Keratinocyte (primary cell): ENCODE measurements around the gene IGF1. TPM values are rescaled to one million over a fixed set of nuclear protein-coding genes. Genes with fewer than 3 reads are reported as not detected.

Source experiments
- DNase-seq: peaks from one replicate; pipeline ENCODE4 v3.0.0-alpha.2; 2011; ENCODE audit warnings: low read depth, missing footprints, low spot score
- FAIRE-seq: peaks from 2 replicates; lab custom pipeline; 2011; peaks lifted over from hg19 to GRCh38; lab: Jason Lieb, UNC
- H2AFZ ChIP-seq: 2 replicates; pipeline ENCODE4 v1.6.0; 2012; ENCODE audit warnings: low read length, control low read depth, inconsistent platforms; ENCODE audit not compliant: control insufficient read depth
- H3K27ac ChIP-seq: 2 replicates; pipeline ENCODE4 v1.5.1; 2011; ENCODE audit warnings: low read length; ENCODE audit not compliant: control insufficient read depth, insufficient read depth
- H3K27me3 ChIP-seq: 3 replicates; pipeline ENCODE4 v1.6.0; 2011; ENCODE audit warnings: low read length; ENCODE audit not compliant: control insufficient read depth, insufficient read depth; ENCODE audit errors: extremely low read depth
- H3K36me3 ChIP-seq, 2 experiments: 2 replicates in 1 of 2; 3 replicates in 1 of 2; pipeline ENCODE4 v1.5.1; 2011; ENCODE audit warnings: low read length in 2 of 2, mild to moderate bottlenecking in 1 of 2; ENCODE audit not compliant: control insufficient read depth in 2 of 2, insufficient read depth in 2 of 2; ENCODE audit errors: extremely low read depth in 1 of 2
- H3K4me1 ChIP-seq: 3 replicates; pipeline ENCODE4 v1.5.1; 2011; ENCODE audit warnings: low read length; ENCODE audit not compliant: control insufficient read depth, insufficient read depth; ENCODE audit errors: extremely low read depth
- H3K4me2 ChIP-seq: 3 replicates; pipeline ENCODE4 v1.6.0; 2011; ENCODE audit warnings: low read depth, low read length; ENCODE audit not compliant: control insufficient read depth, insufficient read depth; ENCODE audit errors: extremely low read depth
- H3K4me3 ChIP-seq, 3 experiments: fragments of 200-600 bp in 1 of 3; sonication (generic) in 1 of 3; 2 replicates in 2 of 3; 3 replicates in 1 of 3; pipeline ENCODE4 v1.5.1; 2011 to 2016; ENCODE audit warnings: low read length in 3 of 3, mild to moderate bottlenecking in 3 of 3, control low read depth in 2 of 3, inconsistent platforms in 1 of 3, low read depth in 1 of 3, mixed read lengths in 1 of 3, mixed run types in 1 of 3, moderate library complexity in 1 of 3; ENCODE audit not compliant: control insufficient read depth in 2 of 3, insufficient read depth in 2 of 3; ENCODE audit errors: extremely low read depth in 1 of 3
- H3K79me2 ChIP-seq: 2 replicates; pipeline ENCODE4 v1.6.0; 2012; ENCODE audit warnings: low read length; ENCODE audit not compliant: control insufficient read depth, insufficient read depth
- H3K9ac ChIP-seq: 3 replicates; pipeline ENCODE4 v1.6.0; 2011; ENCODE audit warnings: low read length; ENCODE audit not compliant: control insufficient read depth, insufficient read depth; ENCODE audit errors: extremely low read depth
- H3K9me1 ChIP-seq: 3 replicates; pipeline ENCODE4 v1.6.0; 2011; ENCODE audit warnings: low read length; ENCODE audit not compliant: control insufficient read depth, insufficient read depth; ENCODE audit errors: extremely low read depth
- H3K9me3 ChIP-seq: 2 replicates; pipeline ENCODE4 v1.5.1; 2012; ENCODE audit warnings: low read depth, low read length; ENCODE audit not compliant: control insufficient read depth
- H4K20me1 ChIP-seq: 3 replicates; pipeline ENCODE4 v1.6.0; 2011; ENCODE audit warnings: low read length; ENCODE audit not compliant: control insufficient read depth, insufficient read depth; ENCODE audit errors: extremely low read depth
- EZH2 ChIP-seq: IDR thresholded peaks from one replicate; pipeline ENCODE4 v1.6.1; 2012; ENCODE audit warnings: inconsistent platforms, mild to moderate bottlenecking, low read length, moderate library complexity
- dilution Hi-C: fragments of 300-500 bp; cut with MboI; formaldehyde crosslinking; loops from one replicate; pipeline ENCODE4 v1.7.0; 2020; ENCODE audit warnings: low sequenced_read_pairs; ENCODE audit not compliant: extremely low pct_ligation_motif_present
- polyA plus RNA-seq, 5 experiments: library from polyadenylated mRNA; depleted of rRNA in 3 of 5; stranded (reverse) in 3 of 5; stranded (forward) in 1 of 5; unstranded in 1 of 5; fragments of >200 nt; gene quantifications; 1 replicate in 1 of 5; 2 replicates in 3 of 5; 3 replicates in 1 of 5; pipeline versions ENCODE4 v1.2.1 to v1.2.3, GENCODE V29; 2011 to 2012; ENCODE audit warnings: missing spikeins in 2 of 5, low read depth in 1 of 5, low replicate concordance in 1 of 5
- TF ChIP-seq, protein P1 (sequence below), 3 experiments: IDR thresholded peaks in 1 of 3; conservative IDR thresholded peaks in 1 of 3; optimal IDR thresholded peaks in 1 of 3; 2 replicates in 2 of 3; 3 replicates in 1 of 3; pipeline versions ENCODE3 to v1.5.1; 2011; ENCODE audit warnings: low read length in 3 of 3, mild to moderate bottlenecking in 3 of 3, moderate library complexity in 2 of 3, control low read depth in 1 of 3, inconsistent platforms in 1 of 3; ENCODE audit not compliant: insufficient read depth in 2 of 3; ENCODE audit errors: extremely low read depth in 1 of 3

IGF1 gene
- polyA plus RNA-seq, 1 donor (not counting 4 experiments of a cell fraction or from before 2014, with no cell fraction given) = not detected

DNA sequence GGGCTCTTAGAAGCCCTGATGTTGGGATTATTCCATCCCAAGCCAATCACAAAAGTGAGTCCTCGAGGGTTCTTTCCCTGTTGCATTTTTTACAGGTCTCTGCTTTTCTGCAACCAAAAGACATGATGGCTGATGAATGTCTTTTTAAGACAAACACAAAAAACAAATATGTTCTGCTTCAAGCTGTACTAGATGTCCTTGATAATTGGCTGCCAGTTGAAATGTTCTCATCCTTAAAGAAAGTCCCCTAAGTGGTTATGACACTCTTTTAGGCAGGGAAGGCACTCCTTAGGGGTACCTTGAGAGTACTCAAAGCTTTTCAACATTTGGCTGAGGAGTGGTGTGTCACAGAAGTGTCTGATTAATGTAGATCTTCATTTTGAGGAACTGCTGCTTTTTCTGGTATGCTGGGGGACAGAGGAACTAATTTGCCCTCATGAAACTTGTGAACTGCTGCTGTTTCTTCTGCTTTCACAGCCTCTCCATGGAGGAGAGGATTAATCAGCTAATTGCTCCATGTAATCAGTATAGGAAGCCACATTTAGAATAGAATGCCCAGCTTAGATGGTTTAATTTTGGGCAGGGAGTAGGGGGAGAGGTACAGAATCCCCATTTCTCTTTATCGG is 22.8 kb upstream of the IGF1 start:
- Histone ChIP-seq H3K4me3 (no peak overlapping the region), H3K9me1 (no peaks in the 10 kb centered on the region), H3K27me3 (no peaks in the 10 kb centered on the region), H4K20me1 (no peaks in the 10 kb centered on the region), H3K27ac (no peak overlapping the region), H3K36me3 (no peaks in the 10 kb centered on the region), H2AFZ (no peak overlapping the region), H3K9ac (no peak overlapping the region), H3K4me2 (no peak overlapping the region), H3K9me3 (no peaks in the 10 kb centered on the region), H3K79me2 (no peaks in the 10 kb centered on the region), H3K4me1 (no peaks in the 10 kb centered on the region)
- dilution Hi-C loops = no loop called here
- no peak for DNase-seq
- FAIRE-seq = no peak
- no peak for TF ChIP-seq EZH2
- TF ChIP-seq, protein P1, sequence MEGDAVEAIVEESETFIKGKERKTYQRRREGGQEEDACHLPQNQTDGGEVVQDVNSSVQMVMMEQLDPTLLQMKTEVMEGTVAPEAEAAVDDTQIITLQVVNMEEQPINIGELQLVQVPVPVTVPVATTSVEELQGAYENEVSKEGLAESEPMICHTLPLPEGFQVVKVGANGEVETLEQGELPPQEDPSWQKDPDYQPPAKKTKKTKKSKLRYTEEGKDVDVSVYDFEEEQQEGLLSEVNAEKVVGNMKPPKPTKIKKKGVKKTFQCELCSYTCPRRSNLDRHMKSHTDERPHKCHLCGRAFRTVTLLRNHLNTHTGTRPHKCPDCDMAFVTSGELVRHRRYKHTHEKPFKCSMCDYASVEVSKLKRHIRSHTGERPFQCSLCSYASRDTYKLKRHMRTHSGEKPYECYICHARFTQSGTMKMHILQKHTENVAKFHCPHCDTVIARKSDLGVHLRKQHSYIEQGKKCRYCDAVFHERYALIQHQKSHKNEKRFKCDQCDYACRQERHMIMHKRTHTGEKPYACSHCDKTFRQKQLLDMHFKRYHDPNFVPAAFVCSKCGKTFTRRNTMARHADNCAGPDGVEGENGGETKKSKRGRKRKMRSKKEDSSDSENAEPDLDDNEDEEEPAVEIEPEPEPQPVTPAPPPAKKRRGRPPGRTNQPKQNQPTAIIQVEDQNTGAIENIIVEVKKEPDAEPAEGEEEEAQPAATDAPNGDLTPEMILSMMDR (optimal IDR thresholded peaks at IDR 0.05 in 1 of 3, IDR thresholded peaks at IDR 0.05 in 1 of 3, conservative IDR thresholded peaks at IDR 0.05 in 1 of 3; ENCODE audit: extremely low read depth in 1 of 3, insufficient read depth in 2 of 3, low read length in 3 of 3) = no peak

DNA sequence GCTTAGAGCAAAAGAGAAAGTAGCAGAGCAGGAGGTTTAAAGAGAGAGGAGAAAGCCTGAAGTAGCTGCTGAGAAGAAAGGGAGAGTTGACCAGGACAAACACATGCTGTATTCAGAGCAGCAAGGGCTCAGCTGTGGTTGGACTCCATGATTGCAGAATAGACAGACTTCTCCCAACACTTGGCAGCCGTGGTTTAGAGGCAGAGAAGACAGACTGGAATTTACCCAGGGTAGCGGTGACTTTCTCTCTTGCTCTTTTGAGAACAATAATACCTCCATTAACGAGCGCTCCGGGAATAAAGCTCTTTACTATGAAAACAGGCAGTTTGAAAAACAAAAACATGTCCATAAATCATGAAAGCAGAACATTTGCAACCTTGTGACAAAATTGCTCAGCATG is 21.4 kb upstream of the IGF1 start:
- dilution Hi-C loops = no loop called here
- Histone ChIP-seq H4K20me1 (no peaks in the 10 kb centered on the region), H3K4me2 (no peak overlapping the region), H3K9me3 (no peaks in the 10 kb centered on the region), H2AFZ (no peak overlapping the region), H3K79me2 (no peaks in the 10 kb centered on the region), H3K4me3 (no peak overlapping the region), H3K9me1 (no peaks in the 10 kb centered on the region), H3K9ac (no peak overlapping the region), H3K27ac (no peak overlapping the region), H3K4me1 (no peaks in the 10 kb centered on the region), H3K27me3 (no peaks in the 10 kb centered on the region), H3K36me3 (no peaks in the 10 kb centered on the region)
- FAIRE-seq (no peak), DNase-seq (no peak)
- TF ChIP-seq EZH2 = no peak
- TF ChIP-seq, protein P1 (optimal IDR thresholded peaks at IDR 0.05 in 1 of 3, IDR thresholded peaks at IDR 0.05 in 1 of 3, conservative IDR thresholded peaks at IDR 0.05 in 1 of 3; ENCODE audit: extremely low read depth in 1 of 3, insufficient read depth in 2 of 3, low read length in 3 of 3) = no peak
